ENCODE measurements around the gene NCAPG2. TPM values are rescaled to one million over a fixed set of nuclear protein-coding genes. Genes with fewer than 3 reads are reported as not detected.

NCAPG2 gene
- total and polyA plus RNA-seq, 3 donors from 2014 or later, result 30.2 to 53.9 (median 34.0) TPM

DNA sequence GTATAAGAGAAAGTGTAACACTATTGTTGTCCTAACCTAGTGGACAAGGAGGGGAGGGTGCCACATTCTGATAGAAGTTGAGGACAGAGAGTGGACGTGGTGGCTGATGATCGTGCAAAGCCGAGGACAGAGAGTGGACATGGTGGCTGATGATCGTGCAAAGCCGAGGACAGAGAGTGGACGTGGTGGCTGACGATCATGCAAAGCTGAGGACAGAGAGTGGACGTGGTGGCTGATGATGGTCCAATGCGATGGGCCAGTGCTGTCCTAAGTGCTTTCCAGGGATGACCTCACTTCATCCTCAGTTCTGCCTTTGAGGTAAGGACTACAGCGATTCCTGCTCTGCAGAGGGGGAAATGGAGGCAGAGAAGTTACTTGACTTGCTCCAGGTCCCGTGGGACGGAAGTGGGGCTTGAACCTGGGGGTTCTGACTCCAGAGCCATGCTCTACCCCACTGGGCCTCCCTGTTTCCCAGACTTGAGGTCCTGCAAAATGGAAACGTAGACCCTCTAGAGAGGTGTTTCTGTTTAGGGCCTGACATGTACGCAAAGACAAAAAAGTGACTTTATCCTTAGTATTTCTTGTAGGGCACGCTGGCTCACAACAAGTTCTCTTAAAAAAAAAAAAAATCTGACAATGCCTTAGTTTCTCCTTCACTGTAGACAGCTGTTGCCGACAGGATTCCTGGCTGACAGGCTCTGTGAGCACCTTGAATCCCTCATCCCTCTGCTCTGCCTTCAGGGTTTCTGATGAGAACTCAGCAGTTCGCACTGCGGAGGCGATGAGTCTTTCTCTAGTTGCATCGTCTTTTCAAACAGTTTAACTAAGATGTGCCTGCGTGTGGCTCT is 20.3 kb upstream of the NCAPG2 start:
- DNase-seq, result no peak
- no peak for TF ChIP-seq POLR2A (IDR thresholded peaks at IDR 0.05)
- TF ChIP-seq, protein P1, sequence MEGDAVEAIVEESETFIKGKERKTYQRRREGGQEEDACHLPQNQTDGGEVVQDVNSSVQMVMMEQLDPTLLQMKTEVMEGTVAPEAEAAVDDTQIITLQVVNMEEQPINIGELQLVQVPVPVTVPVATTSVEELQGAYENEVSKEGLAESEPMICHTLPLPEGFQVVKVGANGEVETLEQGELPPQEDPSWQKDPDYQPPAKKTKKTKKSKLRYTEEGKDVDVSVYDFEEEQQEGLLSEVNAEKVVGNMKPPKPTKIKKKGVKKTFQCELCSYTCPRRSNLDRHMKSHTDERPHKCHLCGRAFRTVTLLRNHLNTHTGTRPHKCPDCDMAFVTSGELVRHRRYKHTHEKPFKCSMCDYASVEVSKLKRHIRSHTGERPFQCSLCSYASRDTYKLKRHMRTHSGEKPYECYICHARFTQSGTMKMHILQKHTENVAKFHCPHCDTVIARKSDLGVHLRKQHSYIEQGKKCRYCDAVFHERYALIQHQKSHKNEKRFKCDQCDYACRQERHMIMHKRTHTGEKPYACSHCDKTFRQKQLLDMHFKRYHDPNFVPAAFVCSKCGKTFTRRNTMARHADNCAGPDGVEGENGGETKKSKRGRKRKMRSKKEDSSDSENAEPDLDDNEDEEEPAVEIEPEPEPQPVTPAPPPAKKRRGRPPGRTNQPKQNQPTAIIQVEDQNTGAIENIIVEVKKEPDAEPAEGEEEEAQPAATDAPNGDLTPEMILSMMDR (IDR thresholded peaks at IDR 0.05), result no peak
- Histone ChIP-seq H3K27ac (no peak overlapping the region), H3K4me3 (no peak overlapping the region), H3K9me3 (no peaks in the 10 kb centered on the region), H3K4me1 (no peaks in the 10 kb centered on the region), H3K36me3 (ENCODE audit: low read depth, missing control alignments) (no peaks in the 10 kb centered on the region), H3K27me3 (no peaks in the 10 kb centered on the region)
- intact Hi-C loops (cut with DNase I; ENCODE audit: low total_unique reads), result no loop called here
- WGBS, 2 donors, result 87 to 94% methylated on average over 21 of the region's 21 CpGs

DNA sequence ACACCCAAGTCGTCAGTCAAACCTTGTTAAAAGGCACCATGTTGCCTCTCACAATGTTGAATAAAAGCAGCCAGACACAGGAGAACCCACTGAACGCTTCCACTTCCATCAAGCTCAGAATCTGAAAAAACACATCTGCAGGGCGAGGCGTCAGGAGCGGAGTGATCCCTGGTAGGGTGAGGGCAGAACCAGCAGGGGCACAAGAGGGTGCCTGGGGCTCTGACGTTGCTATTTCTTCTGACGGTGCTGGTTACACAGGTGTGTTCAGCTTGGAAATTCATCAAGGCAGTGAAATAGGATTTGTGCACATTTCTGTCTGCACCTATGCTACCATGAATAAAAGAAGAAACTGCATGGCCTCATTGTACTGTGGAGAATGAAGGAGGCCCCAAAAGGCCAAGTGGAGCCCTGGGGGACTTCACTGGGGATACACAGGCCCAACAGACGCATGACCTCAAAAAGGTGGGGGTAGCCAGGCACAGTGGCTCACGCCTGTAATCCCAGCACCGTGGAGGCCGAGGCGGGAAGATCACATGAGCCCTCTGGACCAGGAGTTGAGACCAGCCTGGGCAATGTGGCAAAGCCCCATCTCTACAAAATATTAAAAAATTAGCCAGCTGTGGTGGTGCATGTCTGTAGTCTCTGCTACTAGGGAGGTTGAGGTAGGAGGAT is 19.2 kb upstream of the NCAPG2 start:
- no peak overlapping the region for H3K27ac ChIP-seq
- 91 to 93% methylated on average over 12 of the region's 12 CpGs for WGBS, 2 donors

DNA sequence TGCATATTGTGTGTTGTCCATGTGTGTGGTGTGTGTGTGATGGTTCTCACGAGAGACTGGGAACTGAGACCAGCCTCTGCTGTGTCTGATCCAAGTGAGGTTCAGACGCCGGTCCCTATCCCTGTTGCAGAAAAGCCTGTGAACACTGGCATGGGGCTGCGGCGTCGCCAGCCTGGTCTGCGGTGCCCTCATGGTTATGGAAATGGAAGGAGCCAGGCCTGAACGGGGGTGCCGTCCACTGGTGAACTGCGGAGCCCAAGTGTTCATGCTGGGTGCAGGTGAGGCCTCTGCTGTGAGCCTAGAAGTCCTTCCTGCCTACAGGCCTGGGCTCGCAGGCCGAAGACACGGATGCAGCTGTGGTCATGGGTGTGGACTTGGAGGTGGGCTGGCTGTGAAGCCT is 18.7 kb upstream of the NCAPG2 start:
- WGBS, 2 donors, result 84 to 88% methylated on average over 13 of the region's 13 CpGs

More for the DNA sequence above, 19.2 kb upstream of the NCAPG2 start:
- Histone ChIP-seq H3K4me3 (no peak overlapping the region), H3K36me3 (ENCODE audit: low read depth, missing control alignments) (no peaks in the 10 kb centered on the region), H3K4me1 (no peaks in the 10 kb centered on the region), H3K27me3 (no peaks in the 10 kb centered on the region), H3K9me3 (no peaks in the 10 kb centered on the region)
- DNase-seq, result no peak
- TF ChIP-seq, protein P1 (IDR thresholded peaks at IDR 0.05), result no peak
- TF ChIP-seq POLR2A (IDR thresholded peaks at IDR 0.05), result no peak
- intact Hi-C loops (cut with DNase I; ENCODE audit: low total_unique reads), result no loop called here

DNA sequence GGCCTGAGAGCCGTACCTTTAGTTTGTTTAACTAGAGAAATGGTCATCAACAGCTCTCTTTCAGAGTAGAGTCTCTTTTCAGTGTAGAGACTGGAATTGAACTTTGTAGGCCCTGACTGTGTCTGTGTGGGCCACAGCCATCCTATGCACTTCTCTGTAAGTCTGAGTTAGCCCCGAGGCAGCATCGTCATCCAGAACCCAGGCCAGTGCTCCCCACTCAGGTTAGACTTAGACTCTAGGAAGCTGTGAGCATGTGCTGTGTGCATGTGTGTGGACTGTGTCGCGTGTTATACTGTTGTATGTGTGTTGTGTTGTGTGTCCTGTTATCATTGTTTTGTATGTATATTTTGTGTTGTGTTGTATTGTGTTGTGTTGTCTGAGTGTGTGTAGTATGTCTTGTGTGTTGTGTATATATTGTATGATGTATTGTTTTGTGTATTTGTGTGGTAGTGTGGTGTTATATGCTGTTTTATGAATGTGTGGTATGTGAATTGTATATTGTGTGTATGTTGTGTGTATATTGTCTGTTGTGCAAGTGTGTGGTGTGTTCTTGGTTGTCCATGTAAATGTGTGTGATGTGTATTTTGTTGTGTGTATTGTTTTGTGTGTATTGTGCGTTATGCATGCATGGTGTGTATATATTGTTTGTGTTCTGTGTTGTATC is 18.1 kb upstream of the NCAPG2 start:
- WGBS, 2 donors, result 89 to 91% methylated on average over 6 of the region's 6 CpGs
- Histone ChIP-seq H3K27ac (no peak overlapping the region), H3K9me3 (no peaks in the 10 kb centered on the region), H3K36me3 (ENCODE audit: low read depth, missing control alignments) (no peaks in the 10 kb centered on the region), H3K4me3 (no peak overlapping the region), H3K4me1 (no peaks in the 10 kb centered on the region), H3K27me3 (no peaks in the 10 kb centered on the region)
- intact Hi-C loops (cut with DNase I; ENCODE audit: low total_unique reads), result no loop called here
- no peak for TF ChIP-seq POLR2A (IDR thresholded peaks at IDR 0.05)
- TF ChIP-seq, protein P1 (IDR thresholded peaks at IDR 0.05), result no peak
- no peak for DNase-seq

More for the DNA sequence above, 18.7 kb upstream of the NCAPG2 start:
- H3K4me3 ChIP-seq, result no peak overlapping the region
- TF ChIP-seq, protein P1 (IDR thresholded peaks at IDR 0.05), result no peak
- no peak for TF ChIP-seq POLR2A (IDR thresholded peaks at IDR 0.05)
- no peaks in the 10 kb centered on the region for H3K4me1 ChIP-seq
- intact Hi-C loops (cut with DNase I; ENCODE audit: low total_unique reads), result no loop called here
- no peaks in the 10 kb centered on the region for H3K27me3 ChIP-seq
- H3K9me3 ChIP-seq, result no peaks in the 10 kb centered on the region
- no peaks in the 10 kb centered on the region for H3K36me3 ChIP-seq (ENCODE audit: low read depth, missing control alignments)
- no peak overlapping the region for H3K27ac ChIP-seq
- no peak for DNase-seq
